IMR-90 (cell line): Measurements from ENCODE around the gene RUNX2. TPM values are rescaled to one million over a fixed set of nuclear protein-coding genes. Genes with fewer than 3 reads are reported as not detected.

Experiments used
- ATAC-seq: fragments of 200-7000 bp; cut with Tn5 transposase; 2 replicates; pipeline ENCODE4 v1.9.1; 2020; ENCODE audit warnings: low read depth, mild to moderate bottlenecking, moderate library complexity
- BruUV-seq: library from RNA; stranded (reverse); fragments of 400-500 nt; replicated peaks from 2 replicates; lab custom pipeline; 2021; lab: Mats Ljungman, UMichigan
- CTCF ChIA-PET: fragments of 300-600 bp; formaldehyde crosslinking; extraction: SDS; loops from one replicate; lab custom pipeline; 2021; ENCODE audit warnings: antibody characterized with exemption; lab: Yijun Ruan, JAX
- POLR2A ChIA-PET: fragments of 300-600 bp; sonication (Branson Sonifier 250); formaldehyde crosslinking; loops from one replicate; lab custom pipeline; 2022; ENCODE audit warnings: antibody characterized with exemption; ENCODE audit not compliant: unreplicated experiment; lab: Charles Lee
- DNase-seq: peaks from one replicate; pipeline ENCODE4 v3.0.0; 2013
- H2AFZ ChIP-seq: replicated peaks from 2 replicates; pipeline ENCODE3; 2013; ENCODE audit warnings: low read length, mild to moderate bottlenecking; ENCODE audit not compliant: poor library complexity
- H2AK5ac ChIP-seq: 2 replicates; pipeline ENCODE4 v1.6.1; 2013; ENCODE audit warnings: low read depth, low read length, inconsistent platforms
- H2AK9ac ChIP-seq: replicated peaks from 2 replicates; pipeline ENCODE3; 2013; ENCODE audit warnings: mild to moderate bottlenecking, low read depth, low read length, moderate library complexity; ENCODE audit not compliant: poor library complexity
- H2BK120ac ChIP-seq: 2 replicates; pipeline ENCODE4 v1.6.1; 2013; ENCODE audit warnings: low read depth, low read length, inconsistent platforms
- H2BK15ac ChIP-seq: 3 replicates; pipeline ENCODE4 v1.6.1; 2013; ENCODE audit warnings: low read depth, low read length, inconsistent platforms
- H2BK20ac ChIP-seq: 2 replicates; pipeline ENCODE4 v1.6.1; 2013; ENCODE audit warnings: low read depth, mild to moderate bottlenecking, inconsistent platforms, low read length, moderate library complexity
- H2BK5ac ChIP-seq: 2 replicates; pipeline ENCODE4 v1.6.1; 2013; ENCODE audit warnings: mild to moderate bottlenecking, low read depth, low read length, inconsistent platforms; ENCODE audit not compliant: poor library complexity, severe bottlenecking
- H3K14ac ChIP-seq: replicated peaks from 2 replicates; pipeline ENCODE4 v1.6.1; 2013; ENCODE audit warnings: low read depth, low read length, inconsistent platforms
- H3K18ac ChIP-seq: 2 replicates; pipeline ENCODE4 v1.6.1; 2013; ENCODE audit warnings: low read depth, low read length, control low read depth
- H3K23ac ChIP-seq: 2 replicates; pipeline ENCODE4 v1.6.1; 2013; ENCODE audit warnings: low read depth, low read length, inconsistent platforms
- H3K27ac ChIP-seq: 2 replicates; pipeline ENCODE4 v1.5.1; 2013; ENCODE audit warnings: mild to moderate bottlenecking, control low read depth, low read length; ENCODE audit not compliant: insufficient read depth
- H3K27me3 ChIP-seq: 2 replicates; pipeline ENCODE4 v1.6.1; 2013; ENCODE audit warnings: low read length; ENCODE audit not compliant: control insufficient read depth, insufficient read depth
- H3K36me3 ChIP-seq: 2 replicates; pipeline ENCODE4 v1.6.1; 2013; ENCODE audit warnings: low read length, mixed read lengths; ENCODE audit not compliant: control insufficient read depth, insufficient read depth
- H3K4ac ChIP-seq: 2 replicates; pipeline ENCODE4 v1.6.1; 2013; ENCODE audit warnings: low read depth, low read length, inconsistent platforms
- H3K4me1 ChIP-seq: 2 replicates; pipeline ENCODE4 v1.6.1; 2013; ENCODE audit warnings: low read length, mixed read lengths; ENCODE audit not compliant: control insufficient read depth, insufficient read depth
- H3K4me2 ChIP-seq: 2 replicates; pipeline ENCODE4 v1.6.1; 2013; ENCODE audit warnings: low read depth, mild to moderate bottlenecking, control low read depth, low read length, moderate library complexity
- H3K4me3 ChIP-seq: 2 replicates; pipeline ENCODE4 v1.5.1; 2013; ENCODE audit warnings: low read depth, mild to moderate bottlenecking, control low read depth, low read length, moderate library complexity; ENCODE audit not compliant: insufficient read depth
- H3K56ac ChIP-seq: 2 replicates; pipeline ENCODE4 v1.6.1; 2013; ENCODE audit warnings: low read length, inconsistent platforms; ENCODE audit not compliant: insufficient read depth; ENCODE audit errors: extremely low read depth
- H3K79me1 ChIP-seq, 2 experiments: 2 replicates each; pipeline ENCODE4 v1.6.1; 2013; ENCODE audit warnings: low read length in 2 of 2, inconsistent platforms in 1 of 2, low read depth in 1 of 2
- H3K9ac ChIP-seq: 2 replicates; pipeline ENCODE4 v1.6.1; 2013; ENCODE audit warnings: low read depth, low read length, control low read depth
- H3K9me1 ChIP-seq: 2 replicates; pipeline ENCODE4 v1.6.1; 2013; ENCODE audit warnings: low read length, inconsistent platforms; ENCODE audit not compliant: insufficient read depth
- H3K9me3 ChIP-seq: 2 replicates; pipeline ENCODE4 v1.6.1; 2013; ENCODE audit warnings: low read length; ENCODE audit not compliant: control insufficient read depth, insufficient read depth
- H4K20me1 ChIP-seq: 2 replicates; pipeline ENCODE4 v1.6.1; 2013; ENCODE audit warnings: low read length, inconsistent platforms; ENCODE audit not compliant: insufficient read depth
- H4K5ac ChIP-seq: 2 replicates; pipeline ENCODE4 v1.6.1; 2013; ENCODE audit warnings: mild to moderate bottlenecking, low read depth, low read length, control low read depth
- H4K8ac ChIP-seq, 2 experiments: 2 replicates each; pipeline ENCODE4 v1.6.1; 2013; ENCODE audit warnings: low read depth in 2 of 2, low read length in 2 of 2, control low read depth in 1 of 2, inconsistent platforms in 1 of 2
- H4K91ac ChIP-seq: 2 replicates; pipeline ENCODE4 v1.6.1; 2013; ENCODE audit warnings: low read depth, low read length, inconsistent platforms; ENCODE audit not compliant: insufficient read depth
- BHLHE40 ChIP-seq: fragments of 150-350 bp; IDR thresholded peaks from 2 replicates; pipeline ENCODE4 v1.6.1; 2016; ENCODE audit warnings: mild to moderate bottlenecking, low read depth, low read length
- CEBPB ChIP-seq: IDR thresholded peaks from 2 replicates; pipeline ENCODE4 v1.6.1; 2012; ENCODE audit warnings: low read depth, low read length, improper control_type of control experiment
- CHD1 ChIP-seq: IDR thresholded peaks from 2 replicates; pipeline ENCODE4 v1.6.1; 2012; ENCODE audit warnings: low read depth, low read length, improper control_type of control experiment
- CTCF ChIP-seq: conservative IDR thresholded peaks from 2 replicates; pipeline ENCODE4 v1.5.1; 2012; ENCODE audit warnings: mild to moderate bottlenecking, low read depth, low read length, improper control_type of control experiment
- FOS ChIP-seq: fragments of 150-350 bp; IDR thresholded peaks from 2 replicates; pipeline ENCODE4 v1.6.1; 2016; ENCODE audit warnings: low read depth, low read length
- MAFK ChIP-seq: IDR thresholded peaks from 2 replicates; pipeline ENCODE4 v1.6.1; 2012; ENCODE audit warnings: low read depth, low read length, improper control_type of control experiment
- MAZ ChIP-seq: IDR thresholded peaks from 2 replicates; pipeline ENCODE4 v1.6.1; 2012; ENCODE audit warnings: low read depth, mild to moderate bottlenecking, low read length, improper control_type of control experiment, moderate library complexity, borderline replicate concordance
- NFE2L2 ChIP-seq: fragments of 150-350 bp; IDR thresholded peaks from 2 replicates; pipeline ENCODE4 v1.6.1; 2016; ENCODE audit warnings: low read depth, mild to moderate bottlenecking, low read length
- RAD21 ChIP-seq: IDR thresholded peaks from 2 replicates; pipeline ENCODE4 v1.6.1; 2012; ENCODE audit warnings: low read length, improper control_type of control experiment
- RCOR1 ChIP-seq: IDR thresholded peaks from 2 replicates; pipeline ENCODE4 v1.6.1; 2012; ENCODE audit warnings: mild to moderate bottlenecking, low read length, improper control_type of control experiment; ENCODE audit not compliant: insufficient replicate concordance
- SMC3 ChIP-seq: fragments of 150-350 bp; IDR thresholded peaks from 2 replicates; pipeline ENCODE4 v1.6.1; 2016; ENCODE audit warnings: low read depth, mild to moderate bottlenecking, antibody characterized with exemption, low read length, moderate library complexity
- dilution Hi-C: fragments of 300-500 bp; cut with HindIII; formaldehyde crosslinking; loops from one replicate; pipeline ENCODE4 v1.14.3; 2018; ENCODE audit warnings: low sequenced_read_pairs; ENCODE audit not compliant: unreplicated experiment
- in situ Hi-C: fragments of 300-500 bp; cut with MboI; formaldehyde crosslinking; loops from 3 replicates; pipeline ENCODE4 v1.14.3; 2019; ENCODE audit warnings: low sequenced_read_pairs, inconsistent platforms, mixed read lengths
- intact Hi-C: fragments of 100-400 bp; cut with micrococcal nuclease; formaldehyde crosslinking; loops from 2 replicates; pipeline ENCODE4 v1.10.0; 2022
- polyA plus RNA-seq, 3 experiments: library from polyadenylated mRNA; depleted of rRNA; stranded (reverse); fragments of >200 nt; gene quantifications; 2 replicates each; pipeline ENCODE4 v1.2.3, GENCODE V29; 2012; ENCODE audit warnings: low replicate concordance in 1 of 3
- total RNA-seq: library from RNA; depleted of rRNA; stranded (reverse); fragments of >200 nt; gene quantifications from 2 replicates; pipeline ENCODE4 v1.2.3, GENCODE V29; 2012
- TF ChIP-seq, protein P1 (sequence below): fragments of 150-350 bp; IDR thresholded peaks from 2 replicates; pipeline ENCODE4 v1.6.1; 2016; ENCODE audit warnings: low read depth, mild to moderate bottlenecking, low read length, moderate library complexity, borderline replicate concordance
- TF ChIP-seq, protein P2 (sequence below): fragments of 150-350 bp; IDR thresholded peaks from 2 replicates; pipeline ENCODE4 v1.6.1; 2017; ENCODE audit warnings: mild to moderate bottlenecking, antibody characterized with exemption, low read length, low read depth

RUNX2 gene
- total and polyA plus RNA-seq, 2 of the 4 experiments (the other 2 are of a cell fraction) = 2.3 to 4.7 TPM

DNA sequence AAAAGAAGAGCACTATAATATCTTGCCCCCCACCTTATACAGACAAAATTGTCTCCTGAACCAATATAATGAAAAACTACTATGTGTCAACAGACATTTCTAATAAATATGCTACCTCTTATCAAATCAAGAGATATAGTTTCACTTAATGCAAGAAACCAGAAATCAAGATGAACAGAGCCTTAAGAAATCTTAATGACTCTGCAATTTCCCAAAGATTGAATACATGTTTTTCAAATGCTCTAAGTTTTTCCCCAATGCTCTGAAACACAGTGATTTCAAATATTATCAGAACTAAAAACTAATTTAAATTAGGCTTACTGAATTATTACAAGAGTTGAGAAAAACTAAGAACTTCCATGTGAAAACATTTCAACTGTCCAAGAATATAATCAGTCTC is 36.3 kb downstream of the RUNX2 start:
- H4K20me1 ChIP-seq = no peaks in the 10 kb centered on the region
- TF ChIP-seq MAZ = no peak
- TF ChIP-seq, protein P1, sequence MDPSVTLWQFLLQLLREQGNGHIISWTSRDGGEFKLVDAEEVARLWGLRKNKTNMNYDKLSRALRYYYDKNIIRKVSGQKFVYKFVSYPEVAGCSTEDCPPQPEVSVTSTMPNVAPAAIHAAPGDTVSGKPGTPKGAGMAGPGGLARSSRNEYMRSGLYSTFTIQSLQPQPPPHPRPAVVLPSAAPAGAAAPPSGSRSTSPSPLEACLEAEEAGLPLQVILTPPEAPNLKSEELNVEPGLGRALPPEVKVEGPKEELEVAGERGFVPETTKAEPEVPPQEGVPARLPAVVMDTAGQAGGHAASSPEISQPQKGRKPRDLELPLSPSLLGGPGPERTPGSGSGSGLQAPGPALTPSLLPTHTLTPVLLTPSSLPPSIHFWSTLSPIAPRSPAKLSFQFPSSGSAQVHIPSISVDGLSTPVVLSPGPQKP = no peak
- no peak for TF ChIP-seq BHLHE40
- TF ChIP-seq NFE2L2 = no peak
- TF ChIP-seq, protein P2, sequence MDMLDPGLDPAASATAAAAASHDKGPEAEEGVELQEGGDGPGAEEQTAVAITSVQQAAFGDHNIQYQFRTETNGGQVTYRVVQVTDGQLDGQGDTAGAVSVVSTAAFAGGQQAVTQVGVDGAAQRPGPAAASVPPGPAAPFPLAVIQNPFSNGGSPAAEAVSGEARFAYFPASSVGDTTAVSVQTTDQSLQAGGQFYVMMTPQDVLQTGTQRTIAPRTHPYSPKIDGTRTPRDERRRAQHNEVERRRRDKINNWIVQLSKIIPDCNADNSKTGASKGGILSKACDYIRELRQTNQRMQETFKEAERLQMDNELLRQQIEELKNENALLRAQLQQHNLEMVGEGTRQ = no peak
- TF ChIP-seq FOS = no peak
- no peak for TF ChIP-seq CHD1
- TF ChIP-seq CEBPB = no peak
- no peak for TF ChIP-seq SMC3
- TF ChIP-seq RCOR1 = no peak
- no peak for TF ChIP-seq CTCF
- TF ChIP-seq RAD21 = no peak
- TF ChIP-seq MAFK = no peak
- H3K56ac ChIP-seq = no peak overlapping the region
- H2BK5ac ChIP-seq = no peak overlapping the region
- intact Hi-C loops = no loop called here
- H2AK5ac ChIP-seq = no peak overlapping the region
- no peak overlapping the region for H2BK15ac ChIP-seq
- no peak overlapping the region for H4K91ac ChIP-seq
- H3K4me1 ChIP-seq = no peaks in the 10 kb centered on the region; the same call in 1 of the 2 replicates
- no peak overlapping the region for H3K27ac ChIP-seq
- H3K36me3 ChIP-seq = no peaks in the 10 kb centered on the region
- no peaks in the 10 kb centered on the region for H3K9me1 ChIP-seq
- no peak overlapping the region for H3K18ac ChIP-seq
- no peak overlapping the region for H3K4ac ChIP-seq
- ChIA-PET CTCF (no interaction called here), POLR2A (interaction anchor here (0.6 kb wide), 1 partner anchor 641 kb away, joined by 7 read pairs; no protein-coding TSS in a partner anchor)
- H3K4me3 ChIP-seq = no peak overlapping the region
- no TSS peak for BruUV-seq
- in situ Hi-C loops = no loop called here
- H4K5ac ChIP-seq = no peak overlapping the region
- no peaks in the 10 kb centered on the region for H3K9me3 ChIP-seq
- peaks cover 0 to 3% of the 10 kb centered on the region in 2 experiments; a peak in 1 of 4 replicates for H3K79me1 ChIP-seq
- H3K4me2 ChIP-seq = no peak overlapping the region
- dilution Hi-C loops = no loop called here
- no peak overlapping the region for H2AK9ac ChIP-seq
- H2BK20ac ChIP-seq = no peak overlapping the region
- no peak overlapping the region for H3K23ac ChIP-seq
- no peak overlapping the region for H2AFZ ChIP-seq
- no peak for DNase-seq
- ATAC-seq = no peak
- H2BK120ac ChIP-seq = no peak overlapping the region
- no peak overlapping the region for H3K9ac ChIP-seq
- H3K14ac ChIP-seq = no peak overlapping the region
- H3K27me3 ChIP-seq = no peaks in the 10 kb centered on the region
- H4K8ac ChIP-seq = no peak overlapping the region
